Measurements from ENCODE around the gene CPLANE1.
"Not testable (repeated sequence)": the region's sequence is repeated elsewhere in the genome, so short reads cannot be mapped to it uniquely, and the experiment has no call there.

Gene CPLANE1

GRCh38 chr5:37121027-37121426 is 128.1 kb downstream of the CPLANE1 start:
- no peak for DNase-seq (ENCODE audit: low read depth in 2 of 2)

DNA sequence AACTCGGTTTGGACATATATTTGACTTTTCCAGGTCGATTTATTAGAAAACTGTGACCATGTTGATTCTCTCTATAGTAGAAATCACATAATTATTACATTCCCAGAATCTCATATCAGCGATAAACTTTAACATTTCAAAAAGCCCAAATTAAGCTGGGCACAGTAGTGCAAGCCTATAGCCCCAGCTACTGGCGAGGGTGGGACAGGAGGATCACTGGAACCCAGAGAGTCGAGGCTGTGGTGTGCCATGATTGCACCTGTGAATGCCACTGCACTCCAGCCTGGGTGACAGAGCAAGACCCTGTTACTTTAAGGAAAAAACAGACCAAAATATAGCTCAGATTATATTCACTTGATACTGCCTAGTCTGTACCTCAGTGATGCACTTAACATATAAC is 128.9 kb downstream of the CPLANE1 start:
- no peak for DNase-seq (ENCODE audit: low read depth in 2 of 2)

DNA sequence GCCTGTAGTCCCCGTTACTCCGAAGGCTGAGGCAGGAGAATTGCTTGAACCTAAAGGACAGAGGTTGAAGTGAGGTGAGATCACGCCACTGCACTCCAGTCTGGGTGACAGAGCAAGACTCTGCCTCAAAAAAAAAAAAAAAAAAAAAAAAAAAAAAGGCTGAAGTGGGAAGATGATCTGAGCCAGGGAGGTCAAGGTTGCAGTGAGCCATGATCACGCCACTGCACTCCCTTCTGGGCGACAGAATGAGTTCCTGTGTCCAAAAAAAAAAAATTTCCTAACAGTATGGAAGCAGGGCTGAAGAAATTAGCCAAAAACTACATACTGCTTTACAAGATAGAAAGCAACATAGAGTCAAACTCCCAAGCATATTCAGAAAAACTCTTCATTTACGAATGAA is 132.8 kb downstream of the CPLANE1 start:
- DNase-seq (ENCODE audit: low read depth in 2 of 2) = no peak

GRCh38 chr5:37112383-37112991 is 136.7 kb downstream of the CPLANE1 start:
- DNase-seq (ENCODE audit: low read depth in 2 of 2) = no peak

- no peak for DNase-seq (ENCODE audit: low read depth in 2 of 2)
Observed at GRCh38 chr5:37111426-37112382, 137.5 kb downstream of the CPLANE1 start.

- DNase-seq (ENCODE audit: low read depth in 2 of 2) = no peak
Observed at GRCh38 chr5:37110135-37110534, 139.0 kb downstream of the CPLANE1 start.

DNA sequence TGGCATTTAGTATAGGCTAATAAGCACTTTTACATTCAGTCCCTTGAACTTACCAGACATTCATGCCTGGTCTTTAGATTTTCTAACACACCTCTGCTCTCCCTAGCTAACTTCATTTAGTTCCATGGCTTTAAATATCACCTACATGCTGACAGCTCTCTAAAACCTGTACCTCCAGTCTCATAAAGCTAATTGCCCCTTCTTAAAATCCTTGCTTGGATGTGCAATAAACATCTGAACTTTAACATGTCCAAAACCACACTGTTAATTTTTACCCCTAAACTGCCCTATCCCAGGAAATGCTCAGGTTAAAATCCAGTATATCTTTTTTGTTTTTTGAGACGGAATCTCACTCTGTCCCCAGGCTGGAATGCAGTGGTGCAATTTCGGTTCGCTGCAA is 139.8 kb downstream of the CPLANE1 start:
- DNase-seq (ENCODE audit: low read depth in 2 of 2) = no peak

DNA sequence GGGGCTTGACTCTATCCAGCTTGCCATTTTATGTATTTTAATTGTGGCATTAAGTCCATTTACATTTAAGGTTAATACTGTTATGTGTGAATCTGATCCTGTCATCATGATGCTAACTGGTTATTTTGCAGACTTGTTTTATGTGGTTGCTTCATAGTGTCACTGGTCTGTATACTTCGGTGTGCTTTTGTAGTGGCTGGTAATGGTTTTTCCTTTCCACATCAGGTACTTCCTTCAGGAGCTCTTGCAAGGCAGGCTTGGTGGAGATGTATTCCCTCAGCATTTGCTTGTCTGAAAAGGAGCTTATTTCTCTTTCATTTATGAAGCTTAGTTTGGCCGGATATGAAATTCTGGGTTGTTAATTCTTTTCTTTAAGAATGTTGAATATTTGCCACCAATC is 145.9 kb downstream of the CPLANE1 start:
- no peak for DNase-seq (ENCODE audit: low read depth in 2 of 2)

DNA sequence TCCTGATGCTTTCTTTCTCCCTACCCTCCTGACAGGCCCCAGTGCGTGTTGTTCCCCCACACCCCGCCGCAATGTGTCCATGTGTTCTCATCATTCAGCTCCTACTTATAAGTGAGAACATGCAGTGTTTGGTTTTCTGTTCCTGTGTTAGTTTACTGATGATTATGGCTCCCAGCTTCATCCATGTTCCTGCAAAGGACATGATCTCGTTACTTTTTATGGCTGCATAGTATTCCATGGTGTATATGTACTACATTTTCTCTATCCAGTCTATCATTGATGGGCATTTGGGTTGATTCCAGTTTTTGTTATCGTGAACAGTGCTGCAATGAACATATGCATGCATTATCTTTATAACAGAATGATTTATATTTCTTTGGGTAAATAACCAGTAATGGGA is 149.9 kb downstream of the CPLANE1 start:
- DNase-seq (ENCODE audit: low read depth in 2 of 2) = not testable (repeated sequence)

DNA sequence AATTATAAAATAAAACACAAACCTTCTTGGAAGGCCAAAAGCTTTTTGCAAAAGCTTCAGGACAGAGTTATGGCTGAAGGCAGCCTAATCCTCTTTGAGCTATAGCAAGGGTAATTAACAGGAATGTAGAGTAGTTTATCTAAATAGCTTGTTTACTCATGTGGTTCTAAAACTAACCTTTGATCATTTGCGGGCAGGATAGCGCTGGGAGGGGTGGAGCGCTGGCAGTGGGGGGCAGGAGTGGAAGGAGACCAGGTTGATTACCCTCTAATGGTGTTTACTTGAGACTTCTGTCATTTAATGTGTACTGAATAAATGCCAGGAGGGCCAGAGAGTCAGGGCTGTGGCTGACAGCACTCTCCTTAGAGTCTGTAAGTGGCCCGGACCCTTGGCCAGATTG is 155.4 kb downstream of the CPLANE1 start:
- DNase-seq (ENCODE audit: low read depth in 2 of 2) = not testable (repeated sequence)

DNA sequence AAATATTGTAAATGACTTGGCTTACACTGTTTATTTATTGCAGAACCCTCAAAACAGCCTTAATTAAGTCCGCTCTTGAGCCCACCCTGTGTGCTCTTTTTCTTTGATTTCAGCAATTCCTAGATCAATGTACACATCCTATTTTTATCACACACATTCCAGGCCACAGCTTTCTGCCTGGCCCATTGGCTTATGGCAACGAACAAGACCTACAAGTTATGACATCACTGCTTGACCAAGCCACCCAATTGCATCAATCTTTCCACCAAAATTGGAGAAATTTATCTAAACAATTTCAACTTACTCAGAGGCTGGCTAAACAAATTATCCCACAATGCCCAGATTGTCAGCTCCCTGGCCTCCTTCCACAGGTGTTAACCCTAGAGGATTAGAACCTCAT is 158.4 kb downstream of the CPLANE1 start:
- no peak for DNase-seq (ENCODE audit: low read depth in 2 of 2)

DNA sequence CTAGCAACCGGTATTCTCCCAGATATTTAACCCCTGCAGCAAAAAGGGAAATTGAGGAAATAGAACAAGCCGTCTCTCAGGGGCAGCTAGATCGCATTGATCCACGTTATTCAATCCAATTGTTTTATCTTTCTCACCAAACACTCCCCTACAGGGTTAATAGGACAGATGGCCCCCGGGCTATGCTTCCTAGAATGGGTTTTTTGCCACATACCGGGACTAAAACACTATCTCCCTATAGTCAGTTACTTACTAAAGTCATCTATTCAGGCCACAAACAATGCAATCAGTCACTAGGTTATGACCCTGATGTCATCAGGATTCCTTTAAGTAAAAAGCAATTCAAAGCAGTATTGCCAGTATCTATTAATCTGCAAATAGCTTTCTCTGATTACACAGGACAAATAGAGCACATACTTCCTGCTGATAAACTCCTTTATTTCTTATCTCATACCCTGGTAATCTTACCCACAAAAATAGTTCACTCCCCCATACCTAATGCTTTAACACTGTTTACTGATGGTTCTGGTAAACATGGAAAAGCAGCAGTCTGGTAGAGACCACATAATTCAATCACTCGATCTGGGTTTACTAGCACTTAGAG is 159.0 kb downstream of the CPLANE1 start:
- no peak for DNase-seq (ENCODE audit: low read depth in 2 of 2)

GRCh38 chr5:37088009-37088408 is 161.2 kb downstream of the CPLANE1 start:
- DNase-seq (ENCODE audit: low read depth in 2 of 2) = no peak

- no peak for DNase-seq (ENCODE audit: low read depth in 2 of 2)
Observed at GRCh38 chr5:37086466-37087173, 162.6 kb downstream of the CPLANE1 start.

GRCh38 chr5:37086026-37086425 is 163.2 kb downstream of the CPLANE1 start:
- DNase-seq (ENCODE audit: low read depth in 2 of 2) = not testable (repeated sequence)

DNA sequence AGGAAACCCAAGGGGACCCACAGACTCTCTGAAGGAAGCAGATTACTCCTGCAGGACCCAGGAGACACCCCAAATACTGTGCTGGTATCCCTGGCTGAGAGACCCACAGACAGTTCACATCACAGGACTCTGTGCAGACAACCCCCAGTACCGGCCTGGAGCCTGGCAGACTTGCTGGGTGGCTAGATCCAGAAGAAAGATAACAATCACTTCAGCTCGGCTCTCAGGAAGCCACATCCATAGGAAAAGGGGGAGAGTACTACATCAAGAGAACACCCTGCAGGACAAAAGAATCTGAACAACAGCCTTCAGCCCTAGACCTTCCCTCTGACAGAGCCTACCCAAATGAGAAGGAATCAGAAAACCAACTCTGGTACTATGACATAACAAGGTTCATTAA is 166.2 kb downstream of the CPLANE1 start:
- DNase-seq (ENCODE audit: low read depth in 2 of 2) = not testable (repeated sequence)

GRCh38 chr5:37080697-37081096 is 168.5 kb downstream of the CPLANE1 start:
- DNase-seq (ENCODE audit: low read depth in 2 of 2) = no peak

DNA sequence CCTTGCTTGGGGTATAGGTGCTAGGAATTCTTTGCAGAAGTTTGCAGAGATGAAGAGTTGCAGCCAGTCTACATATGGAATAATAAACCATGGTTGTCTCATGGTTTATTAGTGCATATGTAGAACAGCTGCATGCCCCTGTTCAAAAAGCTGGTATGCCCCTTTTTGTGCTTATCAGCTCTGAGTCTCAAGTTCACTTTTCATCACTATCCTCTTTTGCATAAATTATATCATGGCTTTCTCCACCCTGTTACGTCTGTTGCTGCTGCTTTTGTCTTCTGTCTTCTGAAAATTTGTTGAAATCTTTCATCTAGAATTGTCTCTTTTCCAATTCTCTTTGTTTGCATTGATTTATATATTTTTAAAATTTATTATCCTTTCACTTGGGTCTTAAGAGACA is 172.0 kb downstream of the CPLANE1 start:
- DNase-seq (ENCODE audit: low read depth in 2 of 2) = no peak

DNA sequence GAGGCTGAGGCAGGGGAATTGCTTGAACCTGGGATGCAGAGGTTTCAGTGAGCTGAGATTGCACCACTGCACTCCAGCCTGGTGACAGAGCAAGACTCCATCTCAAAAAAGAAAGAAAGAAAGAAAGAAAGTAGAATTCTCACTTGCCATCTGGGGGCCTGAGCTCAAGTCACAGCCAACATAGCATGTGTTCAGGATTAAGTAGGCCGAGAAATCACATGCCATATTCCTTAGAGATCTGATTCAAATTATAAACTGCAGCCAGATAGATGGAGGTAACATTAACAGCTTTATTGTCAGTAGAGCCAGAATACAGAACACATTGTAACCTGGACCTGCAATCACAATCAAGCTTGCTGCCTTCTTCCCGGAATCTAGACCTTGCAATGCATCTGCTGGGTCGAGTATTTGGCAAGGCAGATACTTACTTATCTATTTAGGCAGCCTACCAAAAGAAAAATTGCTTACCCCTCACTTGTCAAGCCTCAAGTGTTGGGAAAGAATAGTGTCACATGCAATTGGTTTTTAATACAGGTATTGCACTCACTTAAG is 173.7 kb downstream of the CPLANE1 start:
- no peak for DNase-seq (ENCODE audit: low read depth in 2 of 2)

- no peak for DNase-seq (ENCODE audit: low read depth in 2 of 2)
Observed at GRCh38 chr5:37071901-37072581, 177.1 kb downstream of the CPLANE1 start.

- DNase-seq (ENCODE audit: low read depth in 2 of 2) = no peak
Observed at GRCh38 chr5:37071487-37071886, 177.7 kb downstream of the CPLANE1 start.

Measured in stimulated activated CD8-positive, alpha-beta memory T cell treated with anti-CD3 and anti-CD28 coated beads, Interleukin-2, amount 100 ng/mL, for 48 hours (primary cell).